ENCODE measurements around the gene RAB3B.

DNA sequence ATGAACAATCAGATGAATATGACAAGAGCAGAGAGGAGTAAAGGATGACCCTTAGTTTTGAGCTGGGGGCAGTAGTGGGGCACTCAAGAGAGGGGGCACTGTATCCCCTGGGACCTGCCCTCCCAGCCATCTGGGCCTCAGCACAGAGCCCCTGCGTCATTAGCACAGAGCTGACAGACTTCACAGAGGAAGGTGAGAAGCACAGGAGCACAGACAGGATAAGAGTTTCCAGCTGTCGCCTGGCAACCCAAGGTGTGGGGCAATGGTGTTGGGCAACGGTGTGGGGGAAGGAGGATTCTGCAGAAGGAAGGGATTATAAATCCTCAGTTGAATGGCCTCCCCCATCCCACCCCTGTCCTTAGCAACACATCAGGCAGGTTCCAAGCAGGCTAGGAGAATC, 30.2 kb downstream of the RAB3B start:
- TF ChIP-seq POLR2A (IDR thresholded peaks at IDR 0.05; ENCODE audit: low read depth, low read length) (no peak), POLR2AphosphoS5 (IDR thresholded peaks at IDR 0.05; ENCODE audit: low read depth, low read length) (no peak), TAF1 (IDR thresholded peaks at IDR 0.05; ENCODE audit: borderline replicate concordance, low read depth, low read length) (no peak)

All from GM12892 (cell line).